Coronary artery (tissue), 2 donors: Measurements from ENCODE around the gene NCKAP5.

Source experiments
- DNase-seq: peaks from one replicate; pipeline ENCODE4 v3.0.0-alpha.2; 2017; ENCODE audit warnings: low spot score
- H3K27ac ChIP-seq, 2 donors: fragments of 200-600 bp; sonication (generic); one replicate each; pipeline ENCODE4 v1.5.1; 2016 to 2019
- H3K4me3 ChIP-seq: fragments of 200-600 bp; sonication (generic); 2 replicates; pipeline ENCODE4 v1.5.1; 2016; ENCODE audit warnings: mild to moderate bottlenecking, moderate library complexity
- TF ChIP-seq, protein P1 (sequence below): fragments of 200-600 bp; sonication (generic); IDR thresholded peaks from one replicate; pipeline ENCODE4 v1.5.1; 2019; ENCODE audit warnings: antibody characterized with exemption

Gene NCKAP5

DNA sequence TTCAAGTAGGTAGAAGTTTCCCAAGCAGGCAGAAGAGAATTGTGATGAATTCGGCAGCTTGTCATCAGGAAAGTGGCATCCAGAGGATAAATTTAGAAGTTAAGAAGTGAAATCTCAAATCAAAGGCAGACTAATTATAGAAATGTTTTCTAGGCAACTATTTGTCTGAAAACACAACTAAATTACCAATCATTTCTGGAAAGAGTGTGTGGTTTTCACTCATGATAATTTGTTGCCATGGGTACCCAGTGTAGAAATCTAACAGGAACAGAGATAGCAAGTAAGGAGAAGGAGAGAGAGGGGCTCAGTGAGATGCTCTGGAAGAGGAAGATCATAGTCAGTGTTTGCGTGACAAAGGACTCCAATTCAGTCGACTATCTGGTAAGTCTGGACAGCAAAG is 208.1 kb downstream of the NCKAP5 start:
- H3K4me3 ChIP-seq, result no peak overlapping the region
- TF ChIP-seq, protein P1, sequence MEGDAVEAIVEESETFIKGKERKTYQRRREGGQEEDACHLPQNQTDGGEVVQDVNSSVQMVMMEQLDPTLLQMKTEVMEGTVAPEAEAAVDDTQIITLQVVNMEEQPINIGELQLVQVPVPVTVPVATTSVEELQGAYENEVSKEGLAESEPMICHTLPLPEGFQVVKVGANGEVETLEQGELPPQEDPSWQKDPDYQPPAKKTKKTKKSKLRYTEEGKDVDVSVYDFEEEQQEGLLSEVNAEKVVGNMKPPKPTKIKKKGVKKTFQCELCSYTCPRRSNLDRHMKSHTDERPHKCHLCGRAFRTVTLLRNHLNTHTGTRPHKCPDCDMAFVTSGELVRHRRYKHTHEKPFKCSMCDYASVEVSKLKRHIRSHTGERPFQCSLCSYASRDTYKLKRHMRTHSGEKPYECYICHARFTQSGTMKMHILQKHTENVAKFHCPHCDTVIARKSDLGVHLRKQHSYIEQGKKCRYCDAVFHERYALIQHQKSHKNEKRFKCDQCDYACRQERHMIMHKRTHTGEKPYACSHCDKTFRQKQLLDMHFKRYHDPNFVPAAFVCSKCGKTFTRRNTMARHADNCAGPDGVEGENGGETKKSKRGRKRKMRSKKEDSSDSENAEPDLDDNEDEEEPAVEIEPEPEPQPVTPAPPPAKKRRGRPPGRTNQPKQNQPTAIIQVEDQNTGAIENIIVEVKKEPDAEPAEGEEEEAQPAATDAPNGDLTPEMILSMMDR, result no peak
- DNase-seq, result no peak
- H3K27ac ChIP-seq, result no peak overlapping the region

DNA sequence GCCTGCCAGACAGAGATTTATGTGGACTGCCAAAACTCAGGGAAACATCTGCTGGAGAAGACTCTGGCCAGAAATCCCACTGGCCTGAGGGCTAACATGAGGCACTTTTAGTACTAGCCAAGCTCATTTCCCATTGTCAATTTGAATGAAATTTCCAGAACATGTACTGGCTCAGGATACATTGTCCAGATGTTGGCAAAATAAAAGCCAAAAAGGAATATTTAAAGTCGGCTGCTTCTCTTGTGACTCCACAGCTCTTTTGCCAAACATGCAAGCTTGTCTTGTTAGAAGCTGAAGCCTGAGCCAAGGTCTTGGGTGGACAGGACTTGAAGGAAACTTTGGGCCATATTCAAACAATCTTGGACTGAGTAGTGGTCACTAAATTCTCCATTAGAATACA is 215.5 kb downstream of the NCKAP5 start:
- no peak for DNase-seq
- H3K27ac ChIP-seq, result no peak overlapping the region

DNA sequence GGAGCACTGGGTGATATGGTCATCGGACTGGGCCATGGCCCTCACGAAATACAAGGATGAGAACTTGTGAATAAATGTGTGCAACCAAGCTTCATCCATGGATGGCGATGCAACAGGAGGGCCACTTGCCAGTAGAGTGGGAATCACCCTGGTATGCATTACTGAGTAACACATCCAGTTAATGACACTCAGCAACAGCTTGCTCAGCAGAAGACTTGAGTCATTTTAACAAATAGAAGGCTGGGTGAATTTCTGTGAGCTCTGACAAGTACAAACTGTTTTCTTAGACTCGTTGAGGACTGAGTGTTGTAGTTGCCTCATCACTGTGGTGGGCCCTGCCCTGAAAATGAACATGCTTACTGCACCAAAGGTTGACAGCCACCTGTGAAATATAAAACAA is 221.6 kb downstream of the NCKAP5 start:
- TF ChIP-seq, protein P1, result no peak
- H3K27ac ChIP-seq, result no peak overlapping the region
- H3K4me3 ChIP-seq, result no peak overlapping the region
- no peak for DNase-seq

More for the DNA sequence above, 215.5 kb downstream of the NCKAP5 start:
- no peak overlapping the region for H3K4me3 ChIP-seq
- TF ChIP-seq, protein P1, result no peak

DNA sequence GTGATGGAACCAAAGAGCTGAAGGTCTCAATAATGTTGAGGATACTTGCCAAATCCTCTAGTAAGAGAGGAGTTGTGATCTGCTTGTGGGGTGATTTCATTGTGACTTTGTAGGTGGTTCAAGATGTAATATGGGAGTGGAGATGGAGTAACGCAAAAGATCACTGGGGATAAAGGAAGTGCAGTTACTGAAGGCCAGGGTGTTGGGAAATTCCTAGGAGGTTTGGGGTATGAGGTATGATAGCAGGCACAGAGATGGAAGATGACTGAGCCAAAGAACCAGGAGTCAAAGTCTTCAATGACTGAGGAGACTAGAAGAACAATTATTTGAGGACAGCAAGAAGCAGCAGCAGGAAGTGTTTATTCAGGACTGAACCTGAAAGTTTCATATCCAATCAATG is 222.6 kb downstream of the NCKAP5 start:
- TF ChIP-seq, protein P1, result no peak
- DNase-seq, result no peak
- Histone ChIP-seq H3K4me3 (no peak overlapping the region), H3K27ac (no peak overlapping the region)

DNA sequence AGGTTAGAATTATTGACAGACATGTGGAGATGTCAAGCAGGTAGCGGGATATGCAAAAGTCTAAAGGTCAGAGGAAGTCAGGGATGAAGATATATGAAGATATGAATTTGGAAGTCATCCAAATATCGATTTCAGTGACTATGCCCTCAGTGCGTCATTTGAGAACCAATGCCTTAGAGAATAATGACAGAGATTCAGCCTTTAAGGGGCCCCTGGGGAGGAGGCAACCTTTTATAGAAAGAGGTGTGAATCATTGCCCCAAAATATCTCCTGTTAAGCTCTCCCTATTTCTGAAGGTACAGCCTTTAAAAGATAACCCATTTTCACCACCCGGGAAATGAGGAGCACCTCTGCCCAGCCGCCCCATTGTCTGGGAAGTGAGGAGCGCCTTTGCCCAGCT is 223.4 kb downstream of the NCKAP5 start:
- TF ChIP-seq, protein P1, result no peak
- no peak overlapping the region for H3K4me3 ChIP-seq
- no peak for DNase-seq

DNA sequence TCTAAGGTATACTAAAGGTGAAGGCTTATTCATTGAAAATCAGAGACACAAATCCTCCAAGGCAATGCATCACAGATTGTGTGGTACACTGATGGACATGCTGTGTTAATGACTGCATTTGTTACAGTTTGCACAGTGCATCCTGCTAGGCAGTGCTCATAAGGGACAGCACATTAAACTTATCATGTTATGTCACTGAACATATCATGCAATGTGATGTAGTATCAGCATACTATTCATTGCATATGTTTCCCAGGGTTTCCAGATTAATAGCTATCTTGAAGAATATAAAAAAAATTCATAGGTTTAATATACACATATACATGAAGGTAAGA is 225.3 kb downstream of the NCKAP5 start:
- TF ChIP-seq, protein P1, result no peak
- H3K4me3 ChIP-seq, result no peak overlapping the region
- no peak for DNase-seq
- H3K27ac ChIP-seq, result no peak overlapping the region

More for the DNA sequence above, 223.4 kb downstream of the NCKAP5 start:
- H3K27ac ChIP-seq, result no peak overlapping the region

DNA sequence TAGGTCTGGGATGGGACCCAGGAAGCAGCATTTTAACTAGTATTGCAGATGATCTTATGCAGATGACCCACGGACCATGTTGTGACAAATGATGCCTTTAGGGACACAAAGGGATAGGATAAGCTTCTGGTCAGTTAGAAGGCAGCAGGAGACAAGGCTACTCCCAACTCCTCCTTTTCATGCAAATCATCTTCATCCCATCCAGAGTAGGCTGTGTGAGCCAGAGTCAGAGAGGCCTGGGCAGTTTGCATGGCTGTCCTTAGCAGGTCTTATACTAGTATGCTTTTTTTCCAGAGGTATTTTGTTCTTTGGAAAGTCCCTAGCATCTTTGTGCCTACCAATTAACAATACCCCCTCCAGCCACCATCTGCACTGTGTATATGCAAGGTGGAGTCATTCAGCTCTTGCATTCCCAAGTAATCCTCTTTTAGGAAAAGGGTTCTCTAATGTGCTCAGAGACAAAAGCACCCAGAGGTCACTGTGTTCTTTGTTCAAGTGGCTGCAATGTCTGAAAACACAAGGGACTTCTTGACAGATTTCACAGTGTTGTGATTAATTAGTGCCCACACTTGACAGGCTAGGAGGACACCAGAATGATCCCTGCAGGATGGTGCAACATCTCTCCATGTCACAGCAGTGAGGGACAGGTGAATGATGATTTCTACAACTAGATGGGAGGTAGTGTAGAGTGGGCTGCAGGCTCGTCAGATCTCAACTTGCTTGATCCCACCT is 225.8 kb downstream of the NCKAP5 start:
- DNase-seq, result no peak
- no peak overlapping the region for H3K4me3 ChIP-seq
- TF ChIP-seq, protein P1, result no peak

More for the DNA sequence above, 225.8 kb downstream of the NCKAP5 start:
- no peak overlapping the region for H3K27ac ChIP-seq
